Measurements from ENCODE around the gene TAS2R60.

GRCh38 chr7:143439866-143440265 lies 3.4 kb upstream of the TAS2R60 start:
- TF ChIP-seq EZH2 (IDR thresholded peaks at IDR 0.05; ENCODE audit: insufficient read depth, poor library complexity, severe bottlenecking) (no peak), EZH2phosphoT487 (IDR thresholded peaks at IDR 0.05; ENCODE audit: insufficient read depth, low read depth) (no peak)

All from GM23248 (cell line).